NB4 (cell line): Measurements from ENCODE around the gene PAMR1.

Source experiments
- DNase-seq: peaks from one replicate; pipeline ENCODE4 v3.0.0; 2010; ENCODE audit warnings: low read depth
- H3K4me3 ChIP-seq: one replicate; pipeline ENCODE4 v1.5.1; 2011; ENCODE audit warnings: mild to moderate bottlenecking, low read depth, low read length, moderate library complexity
- CTCF ChIP-seq: IDR thresholded peaks from one replicate; pipeline ENCODE4 v1.5.1; 2012; ENCODE audit warnings: low read depth, low read length
- MAX ChIP-seq: IDR thresholded peaks from 2 replicates; pipeline ENCODE4 v1.6.1; 2011; ENCODE audit warnings: low read depth, low read length
- MYC ChIP-seq: IDR thresholded peaks from 2 replicates; pipeline ENCODE4 v1.6.1; 2011; ENCODE audit warnings: low read depth, low read length
- POLR2A ChIP-seq: IDR thresholded peaks from 2 replicates; pipeline ENCODE4 v1.6.1; 2011; ENCODE audit warnings: mild to moderate bottlenecking; ENCODE audit not compliant: insufficient read length; ENCODE audit errors: extremely low read depth

Gene PAMR1

DNA sequence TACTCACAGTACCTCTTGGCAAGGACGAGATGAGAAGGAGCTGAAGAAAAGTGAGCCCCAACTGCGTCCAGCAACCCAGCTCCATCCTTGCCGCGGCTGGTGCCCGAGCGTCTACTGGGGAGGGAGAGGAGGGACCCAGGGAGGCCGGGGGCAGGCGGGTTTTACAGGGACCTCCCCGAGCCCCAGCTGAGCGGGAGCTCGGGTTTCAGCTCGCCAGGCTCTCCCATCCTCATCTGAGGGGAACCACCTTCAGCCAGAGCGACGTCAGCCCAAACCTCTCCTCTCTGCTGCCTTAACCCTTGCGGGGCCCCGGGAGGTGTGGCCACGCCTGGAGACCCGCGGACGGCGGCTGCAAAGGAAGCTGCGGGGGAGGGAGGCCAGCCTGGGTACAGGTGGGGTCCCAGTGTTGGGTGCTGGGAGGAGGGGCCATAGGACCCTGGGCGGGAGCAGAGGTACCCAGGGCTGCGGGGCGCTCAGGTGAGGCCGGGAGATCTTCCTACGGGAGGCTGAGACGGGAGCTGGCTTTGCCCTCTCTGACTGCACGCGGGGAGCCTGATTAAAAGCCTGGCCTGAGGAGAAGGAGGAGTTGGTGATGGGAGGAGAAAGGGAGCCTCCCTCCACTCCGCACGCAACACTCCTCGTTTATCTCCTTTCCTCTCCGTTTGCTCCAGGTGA is at the start of gene PAMR1:
PAMR1 (minus strand) TSS at position 116 of the 675 bp plus-strand sequence; CDS start at position 85, 31 bp downstream.
- no peak within 1 kb of the TSS for H3K4me3 ChIP-seq
- no peak for DNase-seq

DNA sequence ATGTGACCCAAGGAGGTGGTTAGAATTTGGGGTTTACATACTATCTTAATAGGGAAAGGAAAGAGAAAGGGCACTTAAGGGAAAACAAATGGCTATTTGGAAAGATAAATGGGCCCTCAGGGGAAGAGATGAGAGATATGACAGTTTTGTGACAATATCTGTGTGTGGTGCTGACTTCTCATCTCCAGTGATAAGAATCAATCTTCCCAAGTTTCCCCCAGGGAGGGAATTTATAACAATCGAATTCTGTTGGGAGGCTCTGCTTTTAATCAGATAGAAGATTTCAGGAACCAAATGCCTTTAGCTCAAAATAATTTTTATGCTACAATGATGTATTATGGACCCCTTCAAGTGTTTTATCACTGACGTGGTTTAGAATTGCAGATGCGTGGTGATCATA is 46.3 kb upstream of the PAMR1 start:
- no peak for DNase-seq
- no peak overlapping the region for H3K4me3 ChIP-seq
- TF ChIP-seq CTCF (no peak), POLR2A (no peak), MAX (no peak), MYC (no peak)

More for the DNA sequence above, at the start of gene PAMR1:
- TF ChIP-seq POLR2A (no peak), MYC (no peak), MAX (no peak), CTCF (no peak)

DNA sequence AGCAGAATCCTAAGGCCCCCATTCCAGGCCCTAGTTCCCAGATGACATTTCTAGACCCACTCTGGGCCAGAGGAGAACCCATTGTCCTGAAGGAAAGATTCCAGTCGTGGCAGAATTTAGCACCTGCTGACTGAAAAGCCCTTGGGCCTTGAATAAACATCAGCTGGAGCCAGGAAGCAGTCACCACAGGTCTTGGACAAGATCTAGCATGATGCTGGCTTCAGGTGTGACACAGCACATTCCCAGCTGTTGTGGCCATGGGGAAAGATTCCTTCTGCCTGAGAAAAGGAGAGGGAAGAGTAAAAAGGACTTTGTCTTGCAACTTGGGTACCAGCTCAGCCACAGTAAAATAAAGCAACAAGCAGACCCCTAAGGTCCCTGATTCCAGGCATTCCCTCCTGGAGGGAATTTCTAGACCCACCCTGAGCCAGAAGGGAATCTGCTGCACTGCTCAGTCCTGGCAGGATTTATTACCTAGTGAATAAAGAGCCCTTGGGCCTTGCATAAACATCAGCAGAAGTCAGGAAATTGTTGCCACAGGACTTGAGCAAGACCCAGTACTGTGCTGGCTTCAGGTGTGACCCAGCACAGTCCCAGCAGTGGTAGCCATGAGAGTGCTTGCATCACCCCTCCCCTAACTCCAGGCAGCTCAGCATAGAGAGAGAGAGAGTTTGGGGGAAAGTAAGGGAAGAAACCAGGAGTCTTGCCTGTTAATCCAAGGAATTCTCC is 42.5 kb upstream of the PAMR1 start:
- no peak for TF ChIP-seq POLR2A
- no peak for TF ChIP-seq MYC
- TF ChIP-seq MAX, result no peak
- TF ChIP-seq CTCF, result no peak
- H3K4me3 ChIP-seq, result no peak overlapping the region
- DNase-seq, result no peak

- DNase-seq, result no peak
- no peak overlapping the region for H3K4me3 ChIP-seq
- no peak for TF ChIP-seq MYC
- TF ChIP-seq CTCF, result no peak
- no peak for TF ChIP-seq MAX
- no peak for TF ChIP-seq POLR2A
Measured at GRCh38 chr11:35566885-35567284, 41.5 kb upstream of the PAMR1 start.

DNA sequence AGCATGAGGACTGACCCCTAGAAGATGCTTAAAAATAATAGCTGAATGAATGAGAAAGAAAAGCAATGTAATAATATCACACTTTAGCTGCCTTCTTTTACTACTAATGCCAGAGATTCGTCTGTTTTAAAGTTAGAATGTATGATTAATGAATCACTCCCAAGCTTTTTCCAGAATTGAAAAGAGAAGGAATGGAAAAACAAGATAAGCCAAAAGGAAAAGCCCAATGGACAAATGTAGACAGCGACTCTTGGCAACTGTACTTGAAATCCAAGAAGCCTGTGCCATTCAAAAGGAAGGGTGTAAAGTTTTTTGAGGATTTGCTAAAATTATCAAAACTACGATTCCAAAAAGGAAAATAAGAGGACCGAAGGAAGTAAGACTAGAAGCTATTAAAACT is 40.8 kb upstream of the PAMR1 start:
- no peak for TF ChIP-seq MYC
- no peak for TF ChIP-seq CTCF
- no peak for TF ChIP-seq POLR2A
- no peak for TF ChIP-seq MAX
- no peak overlapping the region for H3K4me3 ChIP-seq
- no peak for DNase-seq
